ENCODE data around the gene RSPO4. TPM values are rescaled to one million over a fixed set of nuclear protein-coding genes. Genes with fewer than 3 reads are reported as not detected.

RSPO4 gene
- total RNA-seq, 1 donor from 2014 or later = 0.11 TPM

DNA sequence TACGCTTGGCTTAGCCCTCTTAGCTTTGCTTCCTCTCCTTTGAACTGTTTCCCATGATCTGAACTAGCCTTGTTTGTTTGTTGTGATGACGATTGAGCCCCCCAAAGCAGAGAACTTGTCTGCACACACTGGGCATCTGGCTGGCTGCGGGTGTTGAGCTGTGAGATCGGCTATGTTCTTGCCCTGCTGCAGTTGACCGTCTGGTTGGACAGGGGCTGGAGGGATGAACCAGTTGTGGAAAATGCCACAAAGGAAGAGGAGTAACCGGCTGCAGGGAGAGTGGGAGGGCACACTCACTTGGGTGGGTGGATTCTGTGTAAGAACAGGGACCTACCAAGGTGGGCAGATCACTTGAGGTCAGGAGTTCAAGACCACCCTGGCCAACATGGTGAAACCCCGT, 12.4 kb upstream of the RSPO4 start:
- Mint-ChIP-seq H3K36me3 (ENCODE audit: low read depth) (no peaks in the 10 kb centered on the region), H3K9me3 (no peaks in the 10 kb centered on the region), H3K27ac (no peak overlapping the region), H3K27me3 (no peaks in the 10 kb centered on the region), H3K4me1 (peaks cover 4% of the 10 kb centered on the region), H3K4me3 (no peak overlapping the region)
- no peak for DNase-seq
- CTCF ChIA-PET = no interaction called here
- intact Hi-C loops (cut with micrococcal nuclease) = no loop called here
- TF ChIP-seq, protein P1, sequence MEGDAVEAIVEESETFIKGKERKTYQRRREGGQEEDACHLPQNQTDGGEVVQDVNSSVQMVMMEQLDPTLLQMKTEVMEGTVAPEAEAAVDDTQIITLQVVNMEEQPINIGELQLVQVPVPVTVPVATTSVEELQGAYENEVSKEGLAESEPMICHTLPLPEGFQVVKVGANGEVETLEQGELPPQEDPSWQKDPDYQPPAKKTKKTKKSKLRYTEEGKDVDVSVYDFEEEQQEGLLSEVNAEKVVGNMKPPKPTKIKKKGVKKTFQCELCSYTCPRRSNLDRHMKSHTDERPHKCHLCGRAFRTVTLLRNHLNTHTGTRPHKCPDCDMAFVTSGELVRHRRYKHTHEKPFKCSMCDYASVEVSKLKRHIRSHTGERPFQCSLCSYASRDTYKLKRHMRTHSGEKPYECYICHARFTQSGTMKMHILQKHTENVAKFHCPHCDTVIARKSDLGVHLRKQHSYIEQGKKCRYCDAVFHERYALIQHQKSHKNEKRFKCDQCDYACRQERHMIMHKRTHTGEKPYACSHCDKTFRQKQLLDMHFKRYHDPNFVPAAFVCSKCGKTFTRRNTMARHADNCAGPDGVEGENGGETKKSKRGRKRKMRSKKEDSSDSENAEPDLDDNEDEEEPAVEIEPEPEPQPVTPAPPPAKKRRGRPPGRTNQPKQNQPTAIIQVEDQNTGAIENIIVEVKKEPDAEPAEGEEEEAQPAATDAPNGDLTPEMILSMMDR (IDR thresholded peaks at IDR 0.05) = no peak
- POLR2A ChIA-PET = no interaction called here
- ATAC-seq (ENCODE audit: low read depth) = no peak

DNA sequence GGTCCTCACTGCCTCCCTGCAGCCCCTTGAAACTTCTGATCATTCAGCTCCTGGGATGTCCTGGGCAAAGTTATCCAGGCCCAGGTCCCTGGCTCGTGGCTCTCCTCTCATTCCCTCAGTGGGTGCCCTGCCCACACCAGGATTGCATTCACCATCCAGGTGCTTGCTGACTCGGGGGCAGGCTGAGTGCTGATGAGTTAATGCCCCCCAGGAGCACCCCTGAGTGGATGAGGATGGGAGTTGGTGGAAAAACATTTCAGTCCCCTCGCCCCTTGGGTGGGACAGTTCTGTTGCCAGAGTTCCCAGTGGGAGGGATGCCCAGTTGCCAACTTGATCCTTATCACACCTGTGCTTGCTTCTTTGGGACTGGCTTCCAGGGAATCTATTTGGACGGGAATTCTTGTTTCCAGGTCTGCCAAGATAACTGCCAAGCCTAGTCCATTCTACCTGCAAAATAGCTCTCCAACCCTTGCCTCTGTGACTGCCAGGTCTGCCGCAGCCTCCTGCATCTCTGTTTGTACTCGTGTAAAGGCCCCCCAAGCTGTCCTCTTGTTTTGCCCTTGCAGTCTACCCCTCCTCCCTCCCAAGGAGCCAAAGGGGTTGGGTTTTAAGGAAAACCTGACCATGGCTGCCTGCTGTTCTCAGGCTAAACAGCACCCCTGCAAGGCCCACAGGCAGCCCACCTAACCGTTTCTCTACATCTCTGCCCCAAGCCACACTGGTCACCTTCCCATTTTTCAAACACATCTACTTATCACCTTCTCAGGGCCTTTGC, 11.6 kb upstream of the RSPO4 start:
- intact Hi-C loops (cut with micrococcal nuclease) = no loop called here
- ChIA-PET CTCF (no interaction called here), POLR2A (no interaction called here)
- Mint-ChIP-seq H3K4me3 (no peak overlapping the region), H3K36me3 (ENCODE audit: low read depth) (no peaks in the 10 kb centered on the region), H3K27me3 (peaks cover 2% of the 10 kb centered on the region), H3K27ac (no peak overlapping the region), H3K4me1 (peaks cover 4% of the 10 kb centered on the region), H3K9me3 (no peaks in the 10 kb centered on the region)
- TF ChIP-seq, protein P1 (IDR thresholded peaks at IDR 0.05) = no peak
- DNase-seq (no peak), ATAC-seq (ENCODE audit: low read depth) (no peak)

DNA sequence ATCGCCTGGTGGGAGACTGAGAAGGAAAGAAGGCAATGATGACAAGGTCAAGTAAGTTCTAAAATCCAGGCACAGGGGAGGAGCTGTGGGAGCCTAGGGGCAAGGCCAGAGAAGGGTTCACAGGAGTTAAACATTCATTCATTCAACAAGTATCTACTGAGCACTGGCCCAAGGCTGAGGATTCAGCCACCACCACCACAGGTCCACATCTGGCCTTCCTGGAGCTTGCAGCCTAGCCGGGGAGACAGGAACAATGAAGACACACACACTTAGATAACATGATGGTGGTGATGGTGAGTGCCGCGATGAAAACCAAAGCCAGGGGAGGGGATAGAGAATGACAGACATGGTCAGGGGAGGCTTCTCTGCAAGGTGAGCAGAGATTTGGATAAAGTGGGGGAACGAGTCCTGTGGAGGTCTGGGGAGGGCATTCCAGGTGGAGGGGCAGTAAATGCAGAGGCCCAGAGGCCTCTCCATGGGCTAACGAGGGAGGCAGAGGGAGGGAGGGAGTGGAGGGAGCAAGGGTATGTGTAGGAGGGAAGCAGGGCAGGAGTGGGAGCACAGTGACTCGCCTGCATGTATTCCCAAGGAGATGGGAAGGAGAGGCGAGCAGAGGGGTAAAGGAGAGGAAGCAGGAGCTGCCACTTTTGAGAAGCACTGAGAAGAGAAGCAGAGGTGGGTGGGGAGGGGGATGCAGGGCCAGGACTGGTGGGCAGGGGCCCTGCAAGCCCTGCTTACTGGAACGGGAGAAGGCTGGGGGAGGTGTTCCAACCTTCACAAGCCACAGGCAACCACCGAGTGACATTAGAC, 10.5 kb upstream of the RSPO4 start:
- POLR2A ChIA-PET = no interaction called here

DNA sequence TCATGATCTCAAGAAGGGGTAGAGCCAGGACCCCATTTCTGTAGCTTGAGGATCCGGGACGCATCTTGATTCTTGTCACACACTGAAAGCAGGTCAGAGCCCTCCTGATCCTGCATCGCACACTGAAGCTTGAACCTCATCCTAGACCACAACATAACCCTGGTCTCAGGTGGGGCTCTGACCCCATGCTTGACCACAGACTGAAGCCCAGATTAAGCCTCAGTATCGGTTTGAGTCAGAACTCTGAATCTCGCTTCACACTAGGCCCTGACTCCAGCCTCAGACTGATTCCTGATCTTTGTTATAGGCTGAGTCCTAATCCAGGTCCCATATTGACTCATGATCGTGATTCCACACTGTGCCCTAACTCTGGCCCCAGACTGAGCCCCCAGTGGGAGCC, 8.5 kb upstream of the RSPO4 start:
- Mint-ChIP-seq H3K9me3 (no peaks in the 10 kb centered on the region), H3K27me3 (peaks cover 4% of the 10 kb centered on the region), H3K4me1 (peaks cover 4% of the 10 kb centered on the region), H3K36me3 (ENCODE audit: low read depth) (no peaks in the 10 kb centered on the region), H3K27ac (no peak overlapping the region), H3K4me3 (no peak overlapping the region)
- TF ChIP-seq, protein P1 (IDR thresholded peaks at IDR 0.05) = no peak
- intact Hi-C loops (cut with micrococcal nuclease) = no loop called here
- CTCF ChIA-PET = no interaction called here
- POLR2A ChIA-PET = no interaction called here
- no peak for ATAC-seq (ENCODE audit: low read depth)
- no peak for DNase-seq

More for the DNA sequence above, 10.5 kb upstream of the RSPO4 start:
- H3K27me3 Mint-ChIP-seq = peaks cover 2% of the 10 kb centered on the region
- ATAC-seq (ENCODE audit: low read depth) (no peak), DNase-seq (no peak)
- H3K9me3 Mint-ChIP-seq = no peaks in the 10 kb centered on the region
- H3K36me3 Mint-ChIP-seq (ENCODE audit: low read depth) = no peaks in the 10 kb centered on the region
- intact Hi-C loops (cut with micrococcal nuclease) = no loop called here
- H3K27ac Mint-ChIP-seq = no peak overlapping the region
- H3K4me3 Mint-ChIP-seq = no peak overlapping the region
- H3K4me1 Mint-ChIP-seq = peaks cover 4% of the 10 kb centered on the region
- TF ChIP-seq, protein P1 (IDR thresholded peaks at IDR 0.05) = no peak
- CTCF ChIA-PET = no interaction called here

DNA sequence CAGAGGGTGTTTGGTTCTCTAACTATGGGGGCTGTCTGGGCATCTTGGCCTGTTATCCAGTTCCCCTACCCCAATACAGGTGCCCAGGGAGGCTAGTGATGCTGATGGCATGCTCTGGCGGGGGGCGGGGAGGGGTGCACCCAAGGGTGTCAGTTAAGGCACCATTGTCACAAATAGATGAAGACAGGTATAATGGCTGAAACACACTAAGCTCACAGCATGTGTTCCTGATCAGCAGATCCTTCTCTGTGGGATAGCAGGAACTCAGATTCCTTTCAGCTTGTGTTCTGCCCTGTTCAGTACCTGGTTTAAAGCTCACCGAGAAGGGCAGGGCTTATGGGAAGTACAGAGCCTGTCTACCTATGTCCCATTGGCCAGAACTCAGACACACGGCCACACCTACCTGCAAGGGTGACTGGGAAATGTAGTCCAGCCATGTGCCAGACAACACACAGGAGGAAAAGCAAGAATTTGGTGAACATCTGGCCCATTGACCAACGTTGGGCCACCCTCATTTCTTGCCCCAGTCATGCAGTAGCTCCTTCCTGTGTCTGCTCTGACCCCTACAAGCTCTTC, 3.4 kb upstream of the RSPO4 start:
- Mint-ChIP-seq H3K27ac (no peak overlapping the region), H3K36me3 (ENCODE audit: low read depth) (no peaks in the 10 kb centered on the region), H3K4me1 (peaks cover 6% of the 10 kb centered on the region), H3K4me3 (no peak overlapping the region), H3K27me3 (peaks cover 35% of the 10 kb centered on the region), H3K9me3 (no peaks in the 10 kb centered on the region)
- TF ChIP-seq, protein P1 (IDR thresholded peaks at IDR 0.05) = no peak
- intact Hi-C loops (cut with micrococcal nuclease) = no loop called here
- ATAC-seq (ENCODE audit: low read depth) (peak; percentile 73), DNase-seq (no peak)
- ChIA-PET POLR2A (no interaction called here), CTCF (no interaction called here)

Measured in activated B cell treated with CpG ODN at 0.5 μM for 24 hours (primary cell).